UCSD-AML1 (cell line): ENCODE data around the gene NREP.
"Not testable (repeated sequence)": the region's sequence is repeated elsewhere in the genome, so short reads cannot be mapped to it uniquely, and the experiment has no call there.

Experiments used
- DNase-seq: peaks from one replicate; lab custom pipeline; 2025; ENCODE audit not compliant: unreplicated experiment; lab: John Stamatoyannopoulos, UW

Gene NREP

GRCh38 chr5:111741278-111741677 is 15.7 kb downstream of the NREP start:
- no peak for DNase-seq

- no peak for DNase-seq
These were observed 17.6 kb downstream of the NREP start for GRCh38 chr5:111739416-111739815.

- no peak for DNase-seq
These were observed 18.9 kb downstream of the NREP start for GRCh38 chr5:111738118-111738517.

GRCh38 chr5:111737716-111738115 is 19.3 kb downstream of the NREP start:
- no peak for DNase-seq

GRCh38 chr5:111735583-111736270 is 21.3 kb downstream of the NREP start:
- no peak for DNase-seq

- DNase-seq = no peak
These were observed 22.4 kb downstream of the NREP start for GRCh38 chr5:111734597-111734996.

GRCh38 chr5:111734013-111734412 is 23.0 kb downstream of the NREP start:
- no peak for DNase-seq

GRCh38 chr5:111733571-111733970 is 23.4 kb downstream of the NREP start:
- no peak for DNase-seq

GRCh38 chr5:111731638-111732037 is 25.4 kb downstream of the NREP start:
- DNase-seq = no peak

- DNase-seq = no peak
These were observed 26.2 kb downstream of the NREP start for GRCh38 chr5:111730659-111731382.

- DNase-seq = no peak
These were observed 28.1 kb downstream of the NREP start for GRCh38 chr5:111728941-111729340.

GRCh38 chr5:111726986-111727385 is 30.0 kb downstream of the NREP start:
- DNase-seq = no peak

GRCh38 chr5:111722140-111722539 is 34.9 kb downstream of the NREP start:
- DNase-seq = no peak

- DNase-seq = no peak
These were observed 36.6 kb downstream of the NREP start for GRCh38 chr5:111720333-111720890.

- no peak for DNase-seq
These were observed 37.2 kb downstream of the NREP start for GRCh38 chr5:111719773-111720172.

- not testable (repeated sequence) for DNase-seq
These were observed 40.2 kb downstream of the NREP start for GRCh38 chr5:111716789-111717188.

GRCh38 chr5:111707630-111708164 is 49.3 kb downstream of the NREP start:
- no peak for DNase-seq

- no peak for DNase-seq
These were observed 50.6 kb downstream of the NREP start for GRCh38 chr5:111706345-111706744.

- DNase-seq = no peak
These were observed 52.4 kb downstream of the NREP start for GRCh38 chr5:111704452-111705085.

GRCh38 chr5:111703662-111704061 is 53.3 kb downstream of the NREP start:
- DNase-seq = no peak

- no peak for DNase-seq
These were observed 57.0 kb downstream of the NREP start for GRCh38 chr5:111699976-111700375.

GRCh38 chr5:111699324-111699723 is 57.7 kb downstream of the NREP start:
- DNase-seq = no peak
